Tibial nerve (tissue), 4 donors: ENCODE data around the gene AADAC. TPM values are rescaled to one million over a fixed set of nuclear protein-coding genes. Genes with fewer than 3 reads are reported as not detected.

Source experiments
- DNase-seq, 2 donors: peaks; one replicate each; pipeline ENCODE4 v3.0.0-alpha.2; 2019; ENCODE audit warnings: low spot score in 2 of 2
- H3K27ac ChIP-seq, 4 donors: fragments of 200-600 bp; sonication (generic) in 3 of 4; one replicate each; pipeline ENCODE4 v1.5.1; 2017 to 2019; ENCODE audit warnings: mild to moderate bottlenecking in 1 of 4
- H3K27me3 ChIP-seq, 2 donors: fragments of 200-600 bp; sonication (generic) in 1 of 2; one replicate each; pipeline versions ENCODE4 v1.5.1 to v1.6.0; 2017 to 2019
- H3K36me3 ChIP-seq, 3 donors: fragments of 200-600 bp; sonication (generic); one replicate each; pipeline ENCODE4 v1.5.1; 2018 to 2019
- H3K4me1 ChIP-seq, 4 donors: fragments of 200-600 bp; sonication (generic) in 3 of 4; one replicate each; pipeline ENCODE4 v1.5.1; 2017 to 2019
- H3K4me3 ChIP-seq, 4 donors: fragments of 200-600 bp; sonication (generic) in 3 of 4; one replicate each; pipeline ENCODE4 v1.5.1; 2017 to 2019; ENCODE audit warnings: mild to moderate bottlenecking in 1 of 4, moderate library complexity in 1 of 4
- H3K9me3 ChIP-seq, 4 donors: fragments of 200-600 bp; sonication (generic) in 3 of 4; one replicate each; pipeline ENCODE4 v1.5.1; 2017 to 2019
- CTCF ChIP-seq, 5 experiments: fragments of 200-600 bp in 3 of 5; fragments of 450-650 bp in 2 of 5; sonication (generic) in 3 of 5; IDR thresholded peaks; one replicate each; pipeline ENCODE4 v1.5.1; 2016 to 2019; ENCODE audit warnings: antibody characterized with exemption in 5 of 5, mild to moderate bottlenecking in 3 of 5, moderate library complexity in 2 of 5
- EP300 ChIP-seq, 2 donors: sonication (generic); formaldehyde crosslinking; IDR thresholded peaks; one replicate each; pipeline ENCODE4 v1.6.1; 2017; ENCODE audit warnings: antibody characterized with exemption in 2 of 2, mild to moderate bottlenecking in 1 of 2
- POLR2A ChIP-seq, 2 donors: fragments of 450-650 bp; IDR thresholded peaks; one replicate each; pipeline ENCODE4 v1.6.1; 2017; ENCODE audit warnings: antibody characterized with exemption in 2 of 2, mild to moderate bottlenecking in 2 of 2, moderate library complexity in 2 of 2
- WGBS, 2 donors: methylation state at CpG; one replicate each; pipeline ENCODE4 v1.1.5; 2018; 5-methylcytosine and 5-hydroxymethylcytosine counted together
- total RNA-seq, 4 donors: library from RNA; depleted of rRNA; stranded (reverse); fragments of >200 nt; gene quantifications; one replicate each; pipeline ENCODE4 v1.1.0, GENCODE V29; 2016

The AADAC gene
- total RNA-seq, 4 donors from 2014 or later: not detected

GRCh38 chr3:151827816-151828215 is 13.9 kb downstream of the AADAC start:
- no peak overlapping the region for H3K4me3 ChIP-seq
- no peak overlapping the region for H3K27ac ChIP-seq
- WGBS, 2 donors: 90 to 95% methylated on average over 3 of the region's 3 CpGs
- H3K27me3 ChIP-seq: no peaks in the 10 kb centered on the region
- no peaks in the 10 kb centered on the region for H3K4me1 ChIP-seq
- no peaks in the 10 kb centered on the region for H3K36me3 ChIP-seq
- peaks cover 0 to 4% (median 0%) of the 10 kb centered on the region in 4 donors for H3K9me3 ChIP-seq
- TF ChIP-seq EP300 (IDR thresholded peaks at IDR 0.05) (no peak), CTCF (IDR thresholded peaks at IDR 0.05) (no peak), POLR2A (IDR thresholded peaks at IDR 0.05) (no peak)
- DNase-seq: no peak

- H3K4me1 ChIP-seq: peaks cover 0 to 24% (median 0%) of the 10 kb centered on the region in 4 donors
- no peaks in the 10 kb centered on the region for H3K9me3 ChIP-seq
- no peak overlapping the region for H3K4me3 ChIP-seq
- no peak for DNase-seq
- no peaks in the 10 kb centered on the region for H3K36me3 ChIP-seq
- TF ChIP-seq CTCF (IDR thresholded peaks at IDR 0.05) (no peak), POLR2A (IDR thresholded peaks at IDR 0.05) (no peak), EP300 (IDR thresholded peaks at IDR 0.05) (no peak)
- WGBS, 2 donors: 62 to 63% methylated on average over 5 of the region's 5 CpGs
- peak overlapping the region in 2 of 4 donors; percentile 34 to 37 for H3K27ac ChIP-seq
- peaks cover 0 to 2% of the 10 kb centered on the region in 2 donors for H3K27me3 ChIP-seq
These were observed 22.0 kb downstream of the AADAC start for GRCh38 chr3:151835751-151836525.

GRCh38 chr3:151837057-151837456 is 23.1 kb downstream of the AADAC start:
- TF ChIP-seq POLR2A (IDR thresholded peaks at IDR 0.05): no peak
- TF ChIP-seq CTCF (IDR thresholded peaks at IDR 0.05): no peak
- TF ChIP-seq EP300 (IDR thresholded peaks at IDR 0.05): no peak
- Histone ChIP-seq H3K4me1 (peaks cover 0 to 24% (median 0%) of the 10 kb centered on the region in 4 donors), H3K27ac (peak overlapping the region in 2 of 4 donors; percentile 37 to 51), H3K27me3 (peaks cover 0 to 2% of the 10 kb centered on the region in 2 donors), H3K9me3 (no peaks in the 10 kb centered on the region), H3K4me3 (no peak overlapping the region), H3K36me3 (no peaks in the 10 kb centered on the region)
- 40 to 52% methylated on average over 4 of the region's 4 CpGs for WGBS, 2 donors
- DNase-seq: no peak

GRCh38 chr3:151838574-151839312 is 24.8 kb downstream of the AADAC start:
- Histone ChIP-seq H3K4me1 (peaks cover 0 to 29% (median 0%) of the 10 kb centered on the region in 4 donors), H3K27ac (no peak overlapping the region), H3K36me3 (no peaks in the 10 kb centered on the region), H3K4me3 (peak overlapping the region in 1 of 4 donors; percentile 39), H3K9me3 (no peaks in the 10 kb centered on the region), H3K27me3 (peaks cover 0 to 2% of the 10 kb centered on the region in 2 donors)
- 53 to 55% methylated on average over 19 of the region's 19 CpGs for WGBS, 2 donors
- TF ChIP-seq CTCF (IDR thresholded peaks at IDR 0.05) (peak; percentile 48 to 78 (median 65)), EP300 (IDR thresholded peaks at IDR 0.05) (no peak)
- peak in 1 of 2 donors; percentile 58 for DNase-seq

- no peak for DNase-seq
- H3K36me3 ChIP-seq: no peaks in the 10 kb centered on the region
- WGBS, 2 donors: 91 to 95% methylated on average over 1 of the region's 1 CpG
These were observed 25.4 kb downstream of the AADAC start for GRCh38 chr3:151839313-151839631.

More at GRCh38 chr3:151839313-151839631, 25.4 kb downstream of the AADAC start:
- H3K4me3 ChIP-seq: no peak overlapping the region
- peaks cover 0 to 29% (median 0%) of the 10 kb centered on the region in 4 donors for H3K4me1 ChIP-seq
- H3K27me3 ChIP-seq: peaks cover 0 to 2% of the 10 kb centered on the region in 2 donors
- H3K9me3 ChIP-seq: no peaks in the 10 kb centered on the region
- H3K27ac ChIP-seq: no peak overlapping the region
- TF ChIP-seq POLR2A (IDR thresholded peaks at IDR 0.05): no peak
- no peak for TF ChIP-seq EP300 (IDR thresholded peaks at IDR 0.05)
- peak in 1 of 5 experiments; percentile 7 for TF ChIP-seq CTCF (IDR thresholded peaks at IDR 0.05)
